Hepatocyte (in vitro differentiated cells): ENCODE results near the gene ERBB4. TPM values are rescaled to one million over a fixed set of nuclear protein-coding genes. Genes with fewer than 3 reads are reported as not detected.
A peak's percentile ranks its signal among the peaks of the same experiment; 100 is the strongest.
"Not testable (repeated sequence)": the region's sequence is repeated elsewhere in the genome, so short reads cannot be mapped to it uniquely, and the experiment has no call there.

ENCODE experiments used
- DNase-seq: peaks from one replicate; pipeline ENCODE4 v3.0.0-alpha.2; 2016; ENCODE audit warnings: low spot score
- H2AFZ ChIP-seq: fragments of 200-600 bp; sonication (generic); 2 replicates; pipeline ENCODE4 v1.6.0; 2016; ENCODE audit warnings: antibody characterized with exemption, mild to moderate bottlenecking
- H3K27ac ChIP-seq: fragments of 200-600 bp; sonication (generic); 2 replicates; pipeline ENCODE4 v1.5.1; 2016; ENCODE audit warnings: mild to moderate bottlenecking
- H3K27me3 ChIP-seq: fragments of 200-600 bp; sonication (generic); 2 replicates; pipeline ENCODE4 v1.6.1; 2016
- H3K36me3 ChIP-seq: fragments of 200-600 bp; sonication (generic); replicated peaks from 2 replicates; pipeline ENCODE4 v1.5.1; 2016; ENCODE audit warnings: low read depth; ENCODE audit not compliant: insufficient read depth
- H3K4me1 ChIP-seq: fragments of 200-600 bp; sonication (generic); 2 replicates; pipeline ENCODE4 v1.5.1; 2016; ENCODE audit warnings: mild to moderate bottlenecking, moderate library complexity; ENCODE audit not compliant: insufficient read depth
- H3K4me2 ChIP-seq: fragments of 200-600 bp; sonication (generic); 2 replicates; pipeline ENCODE4 v1.6.0; 2016
- H3K4me3 ChIP-seq: fragments of 200-600 bp; sonication (generic); 2 replicates; pipeline ENCODE4 v1.5.1; 2016; ENCODE audit warnings: mild to moderate bottlenecking
- H3K79me2 ChIP-seq: fragments of 200-600 bp; sonication (generic); 2 replicates; pipeline ENCODE4 v1.6.0; 2017; ENCODE audit warnings: mild to moderate bottlenecking
- H3K9me2 ChIP-seq: fragments of 200-600 bp; sonication (generic); replicated peaks from 2 replicates; pipeline ENCODE4 v1.6.0; 2017; ENCODE audit warnings: mild to moderate bottlenecking; ENCODE audit not compliant: insufficient read depth
- H3K9me3 ChIP-seq: fragments of 200-600 bp; sonication (generic); 2 replicates; pipeline ENCODE4 v1.5.1; 2016; ENCODE audit warnings: low read depth, mild to moderate bottlenecking
- H4K20me1 ChIP-seq: fragments of 200-600 bp; sonication (generic); 2 replicates; pipeline ENCODE4 v1.6.0; 2016; ENCODE audit warnings: mild to moderate bottlenecking; ENCODE audit not compliant: insufficient read depth, poor library complexity, severe bottlenecking
- CTCF ChIP-seq: fragments of 200-600 bp; sonication (generic); IDR thresholded peaks from 2 replicates; pipeline ENCODE4 v1.5.1; 2016; ENCODE audit warnings: antibody characterized with exemption, mild to moderate bottlenecking; ENCODE audit not compliant: poor library complexity
- EZH2 ChIP-seq: fragments of 200-600 bp; sonication (generic); IDR thresholded peaks from 2 replicates; pipeline ENCODE4 v1.6.1; 2016; ENCODE audit warnings: antibody characterized with exemption, mild to moderate bottlenecking, borderline replicate concordance
- EZH2phosphoT487 ChIP-seq: fragments of 200-600 bp; sonication (generic); IDR thresholded peaks from one replicate; pipeline ENCODE4 v1.6.1; 2018; ENCODE audit warnings: antibody characterized with exemption, mild to moderate bottlenecking, low read depth, moderate library complexity; ENCODE audit not compliant: unreplicated experiment, severe bottlenecking
- WGBS: methylation state at CpG from one replicate; pipeline ENCODE4 v1.1.6; 2016; ENCODE audit warnings: low lambda C conversion rate; ENCODE audit errors: missing lambda C conversion rate; 5-methylcytosine and 5-hydroxymethylcytosine counted together
- polyA plus RNA-seq: library from polyadenylated mRNA; unstranded; fragments of >200 nt; fragmentation: Nextera tagmentation; extraction: Ambion mirVana; gene quantifications from 2 replicates; pipeline ENCODE4 v1.2.1, GENCODE V29; 2016
- total RNA-seq: library from RNA; depleted of rRNA; stranded (reverse); fragments of >200 nt; gene quantifications from 2 replicates; pipeline ENCODE4 v1.2.3, GENCODE V29; 2014

The ERBB4 gene
- total and polyA plus RNA-seq, 2 experiments from 2014 or later: 3.4 to 3.9 TPM

DNA sequence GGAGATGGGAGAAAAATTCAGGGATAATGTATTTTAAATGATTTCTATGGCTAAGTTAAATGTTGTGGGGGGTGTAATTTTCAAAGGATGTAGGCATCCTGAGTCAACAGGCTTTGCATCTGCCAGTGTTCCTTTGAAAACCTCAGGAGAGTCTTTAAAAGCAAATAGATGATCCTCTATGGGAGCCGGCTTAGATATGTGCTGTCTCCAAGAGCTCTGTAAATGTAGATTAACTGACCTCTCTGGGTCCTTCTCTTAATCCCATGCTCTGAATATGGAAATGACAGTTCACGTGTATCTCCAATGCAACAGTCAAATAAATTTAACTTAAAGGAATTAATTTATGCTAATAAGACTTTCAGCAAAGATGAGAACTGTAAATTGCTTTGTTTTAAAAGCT, 292.7 kb downstream of the ERBB4 start:
- TF ChIP-seq CTCF (no peak), EZH2phosphoT487 (no peak), EZH2 (no peak)
- DNase-seq: no peak
- Histone ChIP-seq H3K27me3 (no peaks in the 10 kb centered on the region), H2AFZ (no peak overlapping the region), H3K36me3 (no peaks in the 10 kb centered on the region), H3K4me3 (no peak overlapping the region), H3K27ac (no peak overlapping the region), H3K4me1 (no peaks in the 10 kb centered on the region), H3K79me2 (no peaks in the 10 kb centered on the region), H3K9me2 (no peaks in the 10 kb centered on the region), H3K9me3 (no peaks in the 10 kb centered on the region), H3K4me2 (no peak overlapping the region), H4K20me1 (no peaks in the 10 kb centered on the region)
- WGBS: 49% methylated on average over 2 of the region's 2 CpGs

DNA sequence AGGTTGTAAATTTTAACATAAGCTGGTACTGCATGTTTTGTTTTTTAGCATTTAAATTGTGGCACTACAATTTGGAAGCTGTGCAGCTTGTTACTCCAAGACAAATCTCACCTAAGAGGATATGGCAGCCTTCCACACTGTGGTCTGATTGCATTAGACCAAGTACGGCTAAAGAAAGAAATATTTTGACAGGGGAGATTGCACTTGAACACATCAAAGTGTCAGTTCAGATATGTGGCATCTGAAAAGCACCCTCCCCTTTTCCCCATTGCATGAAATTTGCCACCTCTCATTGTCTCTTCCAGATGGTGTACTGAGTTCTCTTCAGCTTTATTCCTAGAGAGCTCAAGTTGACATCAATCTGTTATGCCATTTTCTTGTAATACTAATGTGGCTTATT, 295.9 kb downstream of the ERBB4 start:
- Histone ChIP-seq H3K79me2 (no peaks in the 10 kb centered on the region), H3K27ac (no peak overlapping the region), H3K9me3 (no peaks in the 10 kb centered on the region), H2AFZ (no peak overlapping the region), H3K36me3 (no peaks in the 10 kb centered on the region), H3K4me3 (no peak overlapping the region), H4K20me1 (no peaks in the 10 kb centered on the region), H3K4me1 (no peaks in the 10 kb centered on the region), H3K4me2 (no peak overlapping the region), H3K27me3 (no peaks in the 10 kb centered on the region), H3K9me2 (no peaks in the 10 kb centered on the region)
- no peak for TF ChIP-seq EZH2
- TF ChIP-seq EZH2phosphoT487: no peak
- TF ChIP-seq CTCF: no peak
- 60% methylated on average over 1 of the region's 1 CpG for whole genome bisulfite sequencing
- DNase-seq: no peak

GRCh38 chr2:212238152-212238551, 300.4 kb downstream of the ERBB4 start:
- WGBS: 95% methylated on average over 3 of the region's 3 CpGs
- not testable (repeated sequence) for H4K20me1 ChIP-seq, H3K79me2 ChIP-seq, H3K4me3 ChIP-seq, H3K36me3 ChIP-seq, H2AFZ ChIP-seq, H3K4me1 ChIP-seq, H3K4me2 ChIP-seq, H3K27ac ChIP-seq, H3K9me2 ChIP-seq, DNase-seq, H3K9me3 ChIP-seq, H3K27me3 ChIP-seq

- H3K4me2 ChIP-seq: peak overlapping the region; percentile 41
- H3K9me3 ChIP-seq: no peaks in the 10 kb centered on the region
- H3K79me2 ChIP-seq: no peaks in the 10 kb centered on the region
- H3K27ac ChIP-seq: no peak overlapping the region
- H3K27me3 ChIP-seq: no peaks in the 10 kb centered on the region
- H3K36me3 ChIP-seq: no peaks in the 10 kb centered on the region
- WGBS: 35% methylated on average over 13 of the region's 13 CpGs
- no peak for TF ChIP-seq EZH2phosphoT487
- no peak for TF ChIP-seq EZH2
- no peaks in the 10 kb centered on the region for H3K9me2 ChIP-seq
- H4K20me1 ChIP-seq: no peaks in the 10 kb centered on the region
- no peak overlapping the region for H3K4me3 ChIP-seq
- H2AFZ ChIP-seq: no peak overlapping the region
- peak; percentile 17 for DNase-seq
- H3K4me1 ChIP-seq: no peaks in the 10 kb centered on the region
Measured at GRCh38 chr2:212237350-212238095, 301.1 kb downstream of the ERBB4 start.
